GM19023 (cell line): Measurements from ENCODE around the gene LCE1B.

Source experiments
- ATAC-seq: cut with Tn5 transposase; IDR thresholded peaks from one replicate; pipeline ENCODE4 v1.9.1; 2021; ENCODE audit warnings: mild to moderate bottlenecking, moderate library complexity; ENCODE audit not compliant: unreplicated experiment

Gene LCE1B

DNA sequence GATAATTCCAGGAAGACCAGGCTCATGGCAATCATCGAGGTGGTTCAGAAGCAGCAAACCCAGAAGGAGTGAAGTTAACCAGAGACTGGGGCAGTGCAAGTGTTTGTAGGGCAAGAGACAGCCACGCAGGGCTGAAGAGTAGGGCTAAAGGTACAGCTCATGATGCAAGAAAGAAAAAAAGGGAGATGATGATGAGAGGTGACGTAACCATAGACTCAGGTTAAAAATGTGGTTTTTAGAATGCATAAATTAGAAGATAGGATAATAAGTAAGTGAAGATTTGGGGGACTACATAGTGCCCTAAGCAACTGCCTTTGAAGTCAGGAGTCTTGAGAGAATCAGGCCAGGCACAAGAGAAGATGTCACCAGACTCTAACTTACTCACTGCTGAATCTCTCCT, 48.4 kb downstream of the LCE1B start:
- no peak for ATAC-seq

DNA sequence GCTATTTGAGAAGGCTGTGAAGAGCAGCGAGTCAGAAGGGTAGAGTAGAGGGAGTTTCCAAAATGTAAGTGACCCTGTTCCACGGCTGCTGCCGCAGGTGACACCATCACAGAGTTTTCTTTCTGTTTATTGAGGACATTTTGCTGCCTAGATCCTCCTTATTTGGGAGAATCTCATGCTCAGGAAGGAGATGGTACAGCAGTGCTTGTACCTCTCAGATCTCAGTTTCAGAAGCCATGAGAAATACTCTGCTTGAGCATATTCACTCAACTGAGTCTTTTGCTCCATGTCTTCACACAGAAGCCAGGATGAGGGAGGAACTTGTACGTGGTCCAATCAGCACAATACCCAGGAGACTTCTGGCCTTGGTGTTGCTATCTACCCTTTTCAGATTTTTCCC, 49.6 kb downstream of the LCE1B start:
- no peak for ATAC-seq
